ENCODE data around the gene APLN. TPM values are rescaled to one million over a fixed set of nuclear protein-coding genes. Genes with fewer than 3 reads are reported as not detected.

APLN gene
- total RNA-seq, 6 experiments from 2014 or later, result 0.09 to 0.37 (median 0.27) TPM; not detected in 1

DNA sequence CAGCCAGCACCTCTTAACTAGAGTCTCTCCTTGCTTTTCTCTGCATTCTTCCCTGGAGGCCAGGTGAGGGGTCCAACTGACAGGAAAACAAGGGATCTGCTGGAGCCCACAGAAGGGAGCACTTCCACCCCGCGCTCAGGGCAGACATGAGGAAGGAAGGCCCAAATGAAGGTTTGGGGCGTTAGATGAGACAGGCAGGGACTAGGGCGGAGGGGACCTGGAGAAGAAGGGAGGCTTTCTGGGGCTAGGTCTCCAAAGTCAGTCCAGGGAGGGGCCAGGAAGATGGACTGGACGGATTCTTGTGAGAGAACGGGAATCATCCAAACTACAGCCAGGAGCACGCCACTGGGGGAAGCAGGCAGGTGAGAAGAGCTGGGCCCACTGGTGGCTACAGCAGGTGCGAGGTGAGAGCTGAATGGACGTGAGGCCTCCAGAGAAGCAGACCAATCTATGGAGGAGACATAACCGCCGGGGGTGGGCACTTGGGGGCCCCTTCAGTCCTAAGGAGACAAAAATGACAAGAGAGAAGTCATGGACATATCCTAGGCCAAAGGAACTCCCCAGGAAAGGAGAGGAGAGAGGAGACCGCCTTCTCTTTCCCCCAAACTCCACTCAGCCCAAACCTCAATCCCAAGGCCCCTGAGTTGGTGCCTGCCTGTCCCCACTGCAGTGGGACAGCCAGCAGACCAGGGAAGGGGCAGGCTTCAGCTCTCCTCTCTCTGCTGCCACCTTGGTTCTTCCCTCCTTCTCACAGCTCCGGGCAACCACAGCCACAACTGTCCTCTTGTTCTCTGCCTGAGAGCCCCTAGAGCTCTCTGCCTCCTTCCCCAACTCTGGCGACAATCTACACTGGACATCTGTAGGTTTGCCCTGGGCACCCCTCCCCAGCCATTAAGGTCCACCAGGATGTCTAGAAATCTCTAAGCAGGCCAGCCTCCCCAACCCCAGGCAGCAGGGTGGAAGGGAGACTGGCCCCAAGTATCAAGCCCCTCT lies 7.0 kb downstream of the APLN start:
- H3K27ac Mint-ChIP-seq, result no peak overlapping the region
- no peak overlapping the region for H3K4me3 Mint-ChIP-seq
- H3K4me1 Mint-ChIP-seq (ENCODE audit: low read depth), result no peaks in the 10 kb centered on the region
- no peak for DNase-seq
- no peaks in the 10 kb centered on the region for H3K9me3 Mint-ChIP-seq
- no peaks in the 10 kb centered on the region for H3K36me3 Mint-ChIP-seq (ENCODE audit: low read depth)
- TF ChIP-seq, protein P1, sequence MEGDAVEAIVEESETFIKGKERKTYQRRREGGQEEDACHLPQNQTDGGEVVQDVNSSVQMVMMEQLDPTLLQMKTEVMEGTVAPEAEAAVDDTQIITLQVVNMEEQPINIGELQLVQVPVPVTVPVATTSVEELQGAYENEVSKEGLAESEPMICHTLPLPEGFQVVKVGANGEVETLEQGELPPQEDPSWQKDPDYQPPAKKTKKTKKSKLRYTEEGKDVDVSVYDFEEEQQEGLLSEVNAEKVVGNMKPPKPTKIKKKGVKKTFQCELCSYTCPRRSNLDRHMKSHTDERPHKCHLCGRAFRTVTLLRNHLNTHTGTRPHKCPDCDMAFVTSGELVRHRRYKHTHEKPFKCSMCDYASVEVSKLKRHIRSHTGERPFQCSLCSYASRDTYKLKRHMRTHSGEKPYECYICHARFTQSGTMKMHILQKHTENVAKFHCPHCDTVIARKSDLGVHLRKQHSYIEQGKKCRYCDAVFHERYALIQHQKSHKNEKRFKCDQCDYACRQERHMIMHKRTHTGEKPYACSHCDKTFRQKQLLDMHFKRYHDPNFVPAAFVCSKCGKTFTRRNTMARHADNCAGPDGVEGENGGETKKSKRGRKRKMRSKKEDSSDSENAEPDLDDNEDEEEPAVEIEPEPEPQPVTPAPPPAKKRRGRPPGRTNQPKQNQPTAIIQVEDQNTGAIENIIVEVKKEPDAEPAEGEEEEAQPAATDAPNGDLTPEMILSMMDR (IDR thresholded peaks at IDR 0.05), result no peak
- H3K27me3 Mint-ChIP-seq (ENCODE audit: insufficient read depth), result peaks cover 13% of the 10 kb centered on the region

DNA sequence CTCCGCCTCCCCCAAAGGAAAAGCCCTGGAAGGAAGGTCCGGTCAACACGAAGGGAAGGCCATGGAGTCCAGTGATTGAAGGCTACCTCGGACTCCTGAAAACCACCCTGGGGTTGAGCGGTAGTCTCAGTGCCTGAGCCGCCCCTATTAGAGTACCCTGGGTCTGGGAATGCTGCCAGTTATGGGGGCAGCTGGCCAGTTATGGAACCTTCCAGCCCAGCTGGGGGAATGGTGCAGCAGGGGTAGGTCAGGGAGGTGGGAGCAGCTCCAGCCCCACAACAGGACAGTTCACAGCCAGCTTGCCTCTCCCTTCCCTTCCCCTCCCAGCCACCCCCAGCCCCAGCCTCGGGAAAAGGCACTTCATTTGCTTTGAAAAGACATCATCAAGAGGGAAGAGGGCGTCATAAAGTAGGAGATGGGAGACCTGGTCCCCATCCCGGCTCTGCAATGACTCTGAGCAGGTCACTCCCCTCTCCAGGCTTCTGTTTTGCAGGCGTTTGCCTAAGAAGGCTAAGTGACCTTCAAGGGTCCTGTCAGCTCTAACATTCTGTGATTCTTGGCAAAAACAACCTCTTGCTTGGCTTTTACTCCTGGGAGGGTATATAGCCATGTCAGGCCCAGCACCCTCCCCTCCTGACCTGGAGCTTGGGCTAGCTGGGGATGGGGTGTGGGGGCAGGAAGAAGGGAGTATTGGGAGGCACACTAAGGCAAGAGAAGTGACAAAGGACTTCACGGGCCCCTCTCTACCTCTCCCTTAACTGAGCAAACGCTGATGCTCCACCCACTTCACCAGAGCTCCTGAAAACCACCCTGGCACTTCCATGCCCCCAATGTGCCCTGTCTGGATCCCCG lies 8.0 kb downstream of the APLN start:
- Mint-ChIP-seq H3K9me3 (no peaks in the 10 kb centered on the region), H3K27me3 (ENCODE audit: insufficient read depth) (peaks cover 13% of the 10 kb centered on the region), H3K27ac (no peak overlapping the region), H3K4me1 (ENCODE audit: low read depth) (no peaks in the 10 kb centered on the region), H3K4me3 (no peak overlapping the region), H3K36me3 (ENCODE audit: low read depth) (no peaks in the 10 kb centered on the region)
- TF ChIP-seq, protein P1 (IDR thresholded peaks at IDR 0.05), result no peak
- DNase-seq, result no peak

DNA sequence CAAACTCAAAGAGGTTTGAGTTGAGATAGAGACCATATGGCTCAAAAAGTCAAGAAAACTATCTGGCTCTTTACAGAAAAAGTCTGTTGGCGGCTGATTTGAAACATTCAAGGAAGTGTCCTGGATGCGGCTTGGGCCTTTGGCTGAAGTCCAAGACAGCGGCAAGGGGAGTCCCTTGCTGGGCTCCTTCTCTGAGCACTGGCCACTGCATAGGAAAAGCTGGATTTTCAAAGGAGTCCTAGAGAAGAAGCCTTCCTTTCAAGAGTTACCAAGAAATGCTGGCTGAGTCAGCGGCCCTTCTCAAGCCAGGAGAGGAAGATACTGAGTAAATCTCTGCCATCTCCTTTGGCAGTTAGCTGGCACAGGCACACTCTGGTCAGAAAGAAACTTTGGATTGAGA lies 12.1 kb downstream of the APLN start:
- TF ChIP-seq, protein P1 (IDR thresholded peaks at IDR 0.05), result no peak
- DNase-seq, result no peak
- Mint-ChIP-seq H3K4me3 (no peak overlapping the region), H3K27me3 (ENCODE audit: insufficient read depth) (peaks cover 6% of the 10 kb centered on the region; the same call in 1 of the 2 replicates), H3K9me3 (no peaks in the 10 kb centered on the region), H3K36me3 (ENCODE audit: low read depth) (no peaks in the 10 kb centered on the region), H3K27ac (no peak overlapping the region), H3K4me1 (ENCODE audit: low read depth) (no peaks in the 10 kb centered on the region)

DNA sequence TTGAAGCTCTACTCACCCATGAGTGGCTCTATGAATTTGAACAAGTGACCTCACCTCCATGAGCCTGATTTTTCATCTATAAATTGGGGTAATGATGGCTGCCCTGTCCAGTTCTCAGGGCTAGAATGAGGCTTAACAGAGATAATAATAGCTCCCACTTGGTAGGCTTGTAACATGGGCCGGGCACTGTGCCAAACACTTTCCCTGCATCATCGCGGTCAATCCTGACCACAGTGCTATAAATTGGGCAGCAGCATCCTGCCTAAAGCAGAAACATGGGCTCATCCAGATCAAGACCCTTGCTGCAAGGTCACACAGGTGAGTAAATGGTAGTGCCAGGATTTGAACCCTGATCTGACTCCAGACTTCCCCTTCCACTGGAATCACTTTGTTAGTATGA lies 12.8 kb downstream of the APLN start:
- Mint-ChIP-seq H3K36me3 (ENCODE audit: low read depth) (no peaks in the 10 kb centered on the region), H3K27me3 (ENCODE audit: insufficient read depth) (no peaks in the 10 kb centered on the region; the same call in 1 of the 2 replicates), H3K4me1 (ENCODE audit: low read depth) (no peaks in the 10 kb centered on the region), H3K27ac (no peak overlapping the region), H3K9me3 (no peaks in the 10 kb centered on the region), H3K4me3 (no peak overlapping the region)
- TF ChIP-seq, protein P1 (IDR thresholded peaks at IDR 0.05), result no peak
- no peak for DNase-seq

DNA sequence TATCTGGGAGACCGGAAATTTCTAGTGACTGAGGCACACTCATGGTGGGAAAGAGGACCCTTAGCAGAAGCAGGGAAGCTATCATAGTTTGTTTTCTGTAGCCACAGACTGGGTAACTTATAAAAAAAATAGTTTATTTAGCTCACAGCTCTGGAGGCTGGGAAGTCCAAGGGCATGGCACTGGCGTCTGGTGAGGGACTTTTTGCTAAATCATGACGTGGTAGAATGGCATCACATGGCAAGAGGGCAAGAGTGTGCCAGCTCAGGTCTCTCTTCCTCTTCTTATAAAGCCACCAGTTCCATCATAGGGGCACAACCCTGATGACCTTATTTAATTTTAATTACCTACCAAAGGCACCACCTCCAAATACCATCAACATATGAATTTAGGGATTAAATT lies 13.3 kb downstream of the APLN start:
- TF ChIP-seq, protein P1 (IDR thresholded peaks at IDR 0.05), result no peak
- Mint-ChIP-seq H3K4me3 (no peak overlapping the region), H3K36me3 (ENCODE audit: low read depth) (no peaks in the 10 kb centered on the region), H3K4me1 (ENCODE audit: low read depth) (no peaks in the 10 kb centered on the region), H3K27me3 (ENCODE audit: insufficient read depth) (no peaks in the 10 kb centered on the region; the same call in 1 of the 2 replicates), H3K9me3 (no peaks in the 10 kb centered on the region), H3K27ac (no peak overlapping the region)
- no peak for DNase-seq

All from HFFc6 (cell line).